Activated CD8-positive, alpha-beta memory T cell treated with anti-CD3 and anti-CD28 coated beads for 1 hour (primary cell): ENCODE measurements around the gene KCNK18.
"Not testable (repeated sequence)": the region's sequence is repeated elsewhere in the genome, so short reads cannot be mapped to it uniquely, and the experiment has no call there.

ENCODE experiments used
- DNase-seq, 2 donors: peaks; one replicate each; pipeline ENCODE4 v3.0.0-alpha.2; 2020; ENCODE audit warnings: low read depth in 1 of 2; ENCODE audit errors: extremely low read depth in 1 of 2

Gene KCNK18

GRCh38 chr10:117218654-117219053 is 21.4 kb downstream of the KCNK18 start:
- no peak for DNase-seq

DNA sequence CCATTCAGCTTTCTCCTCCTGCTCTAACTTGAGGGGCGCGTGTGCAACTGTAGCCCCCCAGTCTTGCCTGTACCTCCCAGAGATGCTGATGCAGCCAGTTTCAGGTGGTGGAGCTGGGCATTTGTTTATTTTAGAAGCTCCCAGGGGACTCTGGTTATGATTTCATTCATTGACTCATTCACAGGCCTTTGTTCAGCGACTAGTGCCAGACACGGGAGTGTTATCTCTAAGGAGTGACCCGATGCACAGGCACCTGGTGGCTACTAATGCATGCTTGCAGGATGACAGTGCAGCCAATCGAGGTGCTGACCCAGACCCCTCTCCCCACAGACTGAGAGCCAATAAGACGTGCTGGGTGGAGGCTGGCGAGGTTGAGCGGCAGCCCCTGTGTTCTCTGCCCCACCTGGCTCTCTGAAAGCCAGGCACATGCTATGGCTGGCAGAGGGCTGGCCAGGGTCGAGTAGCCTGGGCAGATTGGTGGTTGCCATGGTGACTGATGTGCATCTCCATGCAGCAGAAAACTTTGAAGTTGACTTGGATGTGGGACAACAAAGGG is 23.9 kb downstream of the KCNK18 start:
- DNase-seq: no peak

- DNase-seq: no peak
Measured at GRCh38 chr10:117222552-117222951, 25.3 kb downstream of the KCNK18 start.

GRCh38 chr10:117222976-117223692 is 25.8 kb downstream of the KCNK18 start:
- DNase-seq: no peak

- DNase-seq: no peak
Measured at GRCh38 chr10:117223693-117224430, 26.6 kb downstream of the KCNK18 start.

GRCh38 chr10:117224881-117225280 is 27.6 kb downstream of the KCNK18 start:
- no peak for DNase-seq

GRCh38 chr10:117226813-117227451 is 29.6 kb downstream of the KCNK18 start:
- DNase-seq: no peak

DNA sequence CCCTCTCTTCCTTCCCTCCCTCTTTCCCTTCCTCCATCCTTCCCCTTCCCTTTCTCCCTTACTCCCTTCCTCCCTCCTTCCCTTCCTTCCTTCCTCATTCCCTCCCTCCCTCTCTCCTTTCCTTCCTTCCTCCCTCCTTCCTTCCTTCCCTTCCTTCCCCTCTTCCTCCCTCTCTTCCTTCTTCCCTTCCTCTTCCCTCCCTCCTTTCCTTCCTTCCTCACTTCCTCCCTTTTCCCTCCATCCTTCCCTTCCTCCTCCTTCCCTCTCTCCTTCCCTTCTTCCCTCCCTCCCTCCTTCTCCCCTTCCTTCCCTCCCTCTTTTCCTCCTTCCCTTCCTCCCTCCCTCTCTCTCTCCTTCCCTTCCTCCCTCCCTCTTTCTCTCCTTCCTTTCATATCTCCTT is 30.9 kb downstream of the KCNK18 start:
- DNase-seq: no peak

- not testable (repeated sequence) for DNase-seq
Measured at GRCh38 chr10:117230107-117230506, 32.8 kb downstream of the KCNK18 start.

DNA sequence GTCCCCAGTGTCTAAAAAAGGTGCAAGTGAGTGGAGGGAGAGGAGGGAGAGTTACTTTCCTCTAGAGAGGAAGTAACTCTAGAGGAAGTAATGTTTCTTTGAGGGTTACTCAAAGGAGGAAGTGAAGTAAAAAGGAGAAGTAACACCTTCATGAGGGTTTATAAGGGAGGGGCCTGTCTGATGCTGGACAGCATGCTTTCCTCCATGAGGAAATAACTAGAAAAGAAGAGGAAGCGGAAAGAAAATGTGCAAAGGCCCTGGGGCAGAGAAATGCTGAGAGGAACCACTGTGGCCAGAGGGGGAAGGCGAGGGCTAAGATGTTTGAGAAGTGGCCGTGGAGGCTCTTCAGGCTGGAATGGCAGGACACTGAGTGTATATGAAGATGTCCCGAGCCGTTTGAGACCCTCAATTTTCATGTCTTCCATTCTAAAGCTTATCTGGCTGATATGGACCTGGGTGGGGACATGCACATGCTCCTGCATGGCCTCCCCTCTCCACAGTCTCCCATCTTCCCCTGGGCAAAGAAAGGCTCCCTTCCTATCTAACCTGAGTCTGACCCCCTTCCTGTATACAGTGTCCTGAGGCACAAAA is 40.2 kb downstream of the KCNK18 start:
- no peak for DNase-seq

GRCh38 chr10:117239051-117239450 is 41.8 kb downstream of the KCNK18 start:
- no peak for DNase-seq

GRCh38 chr10:117239721-117240620 is 42.7 kb downstream of the KCNK18 start:
- no peak for DNase-seq

GRCh38 chr10:117240621-117241529 is 43.6 kb downstream of the KCNK18 start, which contains the start of gene SLC18A2:
SLC18A2 (plus strand) TSS chr10:117241114; CDS start chr10:117241694, 580 bp downstream.
- no peak for DNase-seq

DNA sequence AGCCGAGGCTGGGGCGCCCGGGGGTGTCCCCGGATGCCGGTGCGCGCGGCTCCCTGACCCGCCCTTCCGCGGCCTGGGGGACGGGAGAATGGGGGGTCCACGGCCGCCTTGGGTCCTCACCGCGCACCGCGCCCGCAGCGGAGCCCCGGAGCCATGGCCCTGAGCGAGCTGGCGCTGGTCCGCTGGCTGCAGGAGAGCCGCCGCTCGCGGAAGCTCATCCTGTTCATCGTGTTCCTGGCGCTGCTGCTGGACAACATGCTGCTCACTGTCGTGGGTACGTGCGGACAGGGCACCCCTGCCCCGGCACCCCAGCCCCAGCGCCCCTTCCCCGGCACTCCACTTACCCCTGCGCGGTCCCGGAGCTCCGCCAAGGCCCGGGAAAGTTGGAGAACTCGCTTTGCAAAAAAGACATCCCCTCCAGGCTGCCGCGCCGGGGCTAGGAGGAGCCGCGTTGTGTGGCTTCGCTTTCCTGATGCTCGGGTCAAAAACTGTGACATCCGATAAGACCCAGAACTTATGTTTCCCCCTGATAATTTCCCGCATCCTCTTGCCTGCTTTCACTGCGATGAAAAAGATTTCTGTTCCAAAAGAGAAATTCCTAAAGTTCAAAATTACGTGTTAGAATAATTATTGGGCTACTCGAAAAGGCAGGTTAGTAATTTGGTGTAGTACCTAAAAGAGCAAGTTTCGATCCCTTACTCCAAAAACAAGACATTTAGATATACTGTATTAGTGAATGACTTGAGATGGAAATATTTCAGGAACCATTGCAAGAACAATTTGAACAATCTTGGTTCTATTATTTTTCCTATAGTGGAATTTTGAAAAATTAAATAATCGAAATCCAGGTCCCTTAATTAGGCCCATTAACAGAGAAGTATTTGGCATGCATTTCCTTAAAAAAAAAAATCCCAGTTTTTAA is 44.5 kb downstream of the KCNK18 start:
- no peak for DNase-seq

- no peak for DNase-seq
Measured at GRCh38 chr10:117242463-117242832, 45.2 kb downstream of the KCNK18 start.

- no peak for DNase-seq
Measured at GRCh38 chr10:117246997-117247671, 49.8 kb downstream of the KCNK18 start.

GRCh38 chr10:117248750-117249465 is 51.6 kb downstream of the KCNK18 start:
- DNase-seq: no peak
